ENCODE results near the gene PDZD2. TPM values are rescaled to one million over a fixed set of nuclear protein-coding genes. Genes with fewer than 3 reads are reported as not detected.

PDZD2 gene
- total RNA-seq, 1 donor from 2014 or later = 14.7 TPM

DNA sequence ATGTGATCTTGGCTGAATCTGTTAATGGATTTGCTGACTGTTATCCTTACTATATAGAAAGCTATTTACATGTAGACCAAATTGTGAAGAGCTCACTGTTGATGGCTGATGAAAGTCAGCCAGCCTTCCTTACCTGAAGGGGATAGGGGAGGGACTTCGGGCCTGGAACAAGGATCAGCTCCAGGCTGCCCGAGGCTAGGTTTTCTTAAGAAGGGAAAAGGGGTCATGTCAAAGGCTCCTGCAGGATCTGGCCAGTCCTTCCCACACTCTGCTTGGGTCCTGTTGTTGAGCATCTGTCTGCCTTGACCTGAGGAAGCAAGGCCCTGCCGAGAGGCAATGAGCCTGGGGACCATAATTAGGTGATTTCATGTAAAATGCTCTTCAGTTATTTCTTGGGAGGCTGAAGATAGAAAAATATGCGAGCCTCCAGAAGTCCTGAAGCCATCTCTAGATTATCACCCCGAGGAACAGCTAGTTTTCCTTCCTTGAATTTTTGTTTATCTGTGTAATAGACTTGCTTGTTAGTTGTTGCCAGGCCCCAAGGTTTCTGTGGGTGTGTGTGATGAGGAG is 261.4 kb downstream of the PDZD2 start:
- FAIRE-seq = no peak
- DNase-seq (ENCODE audit: low spot score in 2 of 2) = no peak

DNA sequence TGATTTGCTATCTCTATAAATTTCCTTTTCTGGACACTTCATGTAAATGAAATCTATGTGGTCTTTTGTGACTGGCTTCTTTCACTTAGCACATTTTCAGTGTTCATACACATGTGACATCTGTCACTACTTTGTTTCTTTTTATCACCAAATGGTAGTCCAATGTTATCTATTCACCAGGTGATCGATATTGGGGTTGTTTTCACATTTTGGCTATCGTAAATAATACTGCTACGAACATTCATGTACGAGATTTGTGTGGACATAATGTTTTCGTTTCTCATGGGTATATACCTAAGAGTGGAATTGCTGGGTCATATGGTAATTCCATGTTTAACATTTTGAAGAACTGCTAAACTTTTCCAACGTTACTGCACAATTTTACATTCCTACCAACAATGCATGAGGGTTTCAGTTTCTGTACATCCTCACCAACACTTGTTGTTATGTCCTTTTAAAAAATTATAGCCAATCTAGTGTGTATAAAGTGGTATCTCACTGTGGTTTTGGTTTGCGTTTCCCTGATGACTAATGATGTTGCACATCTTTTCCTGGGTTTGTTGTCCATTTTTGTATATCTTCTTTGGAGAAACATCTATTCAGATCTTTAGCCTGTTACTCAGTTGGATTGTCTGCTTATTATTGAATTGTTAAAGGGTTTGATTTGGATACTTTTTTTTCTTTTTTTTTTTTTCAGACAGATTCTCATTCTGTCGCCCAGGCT is 263.0 kb downstream of the PDZD2 start:
- FAIRE-seq (no peak), DNase-seq (ENCODE audit: low spot score in 2 of 2) (no peak)

DNA sequence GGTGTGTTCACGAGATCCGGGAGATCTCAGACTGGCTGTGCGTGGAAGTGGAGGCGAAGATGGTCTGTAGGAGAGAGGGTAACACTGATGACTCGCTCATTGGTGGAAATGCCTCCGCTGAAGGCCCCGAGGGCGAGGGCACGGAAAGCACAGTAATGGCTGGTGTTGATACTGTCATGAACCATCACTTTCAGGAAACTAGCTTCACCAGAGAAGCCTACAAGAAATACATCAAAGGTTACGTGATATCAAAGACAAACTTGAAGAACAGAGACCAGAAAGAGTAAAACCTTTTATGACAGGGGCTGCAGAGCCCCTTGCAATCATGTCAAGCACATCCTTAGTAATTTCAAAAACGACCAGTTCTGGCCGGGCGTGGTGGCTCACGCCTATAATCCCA is 269.5 kb downstream of the PDZD2 start:
- DNase-seq (ENCODE audit: low spot score in 2 of 2) = no peak

DNA sequence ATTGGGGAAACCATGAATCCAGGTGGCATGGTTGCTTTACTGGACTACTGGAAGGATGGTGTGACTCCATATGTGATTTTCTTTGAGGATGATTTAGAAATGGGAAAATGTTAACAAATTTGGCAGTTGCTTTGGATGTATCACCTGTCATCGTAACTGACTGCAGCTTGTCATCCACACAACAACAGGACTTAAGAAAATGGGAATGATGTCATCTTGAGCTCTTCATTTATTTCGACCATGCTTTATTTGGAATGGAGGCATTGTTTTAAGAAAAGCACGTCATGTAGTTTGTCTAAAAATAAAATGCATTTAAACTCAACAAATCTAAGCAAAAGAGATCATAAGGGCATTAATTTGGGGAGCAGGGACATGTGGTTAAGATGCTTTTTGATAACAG is 270.1 kb downstream of the PDZD2 start:
- no peak for DNase-seq (ENCODE audit: low spot score in 2 of 2)

More for the DNA sequence above, 269.5 kb downstream of the PDZD2 start:
- no peak for FAIRE-seq

DNA sequence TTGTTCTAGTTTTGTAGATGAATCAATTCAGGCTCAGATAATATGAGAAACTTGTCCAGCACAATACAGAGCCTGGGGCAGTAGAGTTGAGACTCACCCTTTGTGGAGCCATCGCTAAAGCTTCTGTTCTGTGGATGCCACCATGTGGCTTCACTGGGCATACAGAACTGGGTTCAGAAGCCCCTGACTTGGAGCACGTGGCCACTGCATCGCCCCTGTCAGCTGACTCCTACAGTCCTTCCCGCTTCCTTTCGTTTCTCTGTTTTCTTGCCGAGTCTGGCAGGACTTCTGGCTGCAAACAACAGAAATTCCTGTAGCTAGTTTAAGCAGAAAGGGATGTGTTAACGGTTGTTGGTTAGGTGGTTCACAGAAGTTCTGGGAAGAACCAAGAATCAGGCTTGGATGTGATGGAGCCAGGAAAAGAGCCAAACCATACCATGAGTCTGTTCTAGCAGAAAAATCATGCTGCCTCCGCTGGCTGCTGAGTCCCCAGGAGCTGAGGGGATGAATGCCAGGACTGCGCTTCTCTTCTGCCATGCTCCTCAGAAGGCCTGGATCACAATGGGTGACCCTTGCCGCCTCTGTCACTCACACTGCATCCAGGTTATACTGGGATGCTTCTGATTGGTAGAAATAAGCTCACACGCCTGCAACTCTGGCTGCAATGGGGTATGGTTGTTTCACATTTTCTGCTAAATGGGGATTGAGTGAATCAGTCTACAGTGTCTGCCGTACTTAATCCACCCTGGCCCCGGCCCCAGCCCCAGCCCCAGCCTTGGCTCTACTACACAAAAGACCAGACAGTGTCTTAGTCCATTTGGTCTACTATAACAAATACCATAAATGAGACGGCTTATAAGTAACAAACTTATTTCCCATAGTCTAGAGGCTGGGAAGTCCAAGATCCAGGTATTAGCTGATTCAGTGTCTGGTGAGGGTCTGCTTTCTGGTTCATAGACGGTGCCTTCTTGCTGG is 272.6 kb downstream of the PDZD2 start:
- FAIRE-seq = peak; percentile 40
- DNase-seq (ENCODE audit: low spot score in 2 of 2) = peak; percentile 41 to 47

More for the DNA sequence above, 270.1 kb downstream of the PDZD2 start:
- FAIRE-seq = no peak

DNA sequence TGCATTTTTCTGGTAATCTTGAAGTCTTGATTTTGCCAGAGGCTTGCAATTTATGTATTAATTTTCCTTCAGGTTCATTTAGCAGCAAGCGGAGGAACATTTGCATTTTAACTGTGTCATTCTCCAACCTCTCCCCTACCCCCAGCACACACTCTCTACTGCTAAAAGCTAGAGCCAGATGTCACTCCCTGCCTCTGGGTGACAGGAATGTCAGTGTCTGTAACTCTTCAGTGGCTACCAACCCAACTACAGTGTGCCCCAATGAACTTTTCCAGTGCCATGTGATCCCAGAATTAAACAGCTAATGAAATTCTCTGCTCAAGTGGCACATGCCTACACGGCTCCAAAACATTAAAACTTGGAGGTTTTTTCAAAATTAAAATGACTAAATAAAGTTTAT is 274.9 kb downstream of the PDZD2 start:
- DNase-seq (ENCODE audit: low spot score in 2 of 2) (no peak), FAIRE-seq (no peak)

DNA sequence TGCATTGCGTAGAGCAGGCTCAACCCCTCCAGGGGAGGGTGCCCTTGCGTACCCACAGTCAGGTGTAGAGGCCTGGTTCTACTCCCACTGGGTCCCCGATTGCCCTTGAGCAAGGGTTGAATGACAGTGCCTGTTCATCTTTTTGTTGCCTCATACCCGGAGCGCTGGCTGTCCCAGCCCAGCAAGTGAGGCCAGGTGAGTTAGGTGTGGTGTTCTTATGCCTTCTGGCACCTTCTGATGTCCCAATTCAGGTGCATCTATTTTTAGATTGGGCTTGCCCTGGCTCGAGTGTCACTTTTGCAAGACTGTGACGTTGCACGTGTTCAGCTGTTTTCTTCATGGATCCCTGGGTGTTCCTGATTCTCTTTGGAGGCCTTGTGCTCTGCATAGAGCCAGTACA is 277.4 kb downstream of the PDZD2 start:
- no peak for DNase-seq (ENCODE audit: low spot score in 2 of 2)
- FAIRE-seq = no peak

DNA sequence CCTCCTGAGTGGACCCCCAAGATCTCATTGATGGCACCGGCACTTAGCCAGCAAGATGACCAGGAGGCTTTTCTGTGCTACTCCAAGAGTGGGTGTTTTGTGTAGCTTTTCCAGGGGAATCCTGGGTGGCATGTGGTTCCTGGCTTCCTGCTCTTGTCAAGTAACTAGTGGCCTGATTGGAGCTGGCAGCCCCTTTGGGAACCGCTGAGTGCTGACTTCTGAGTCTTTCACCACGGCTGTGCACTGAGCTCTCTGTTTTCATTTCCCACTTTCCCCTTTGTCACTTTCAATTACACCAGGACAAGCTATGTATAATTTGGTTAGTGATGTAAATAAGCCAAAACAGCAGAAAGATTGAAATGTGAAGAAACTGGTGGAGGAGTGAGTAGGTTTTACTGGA is 279.8 kb downstream of the PDZD2 start:
- FAIRE-seq (no peak), DNase-seq (ENCODE audit: low spot score in 2 of 2) (no peak)

DNA sequence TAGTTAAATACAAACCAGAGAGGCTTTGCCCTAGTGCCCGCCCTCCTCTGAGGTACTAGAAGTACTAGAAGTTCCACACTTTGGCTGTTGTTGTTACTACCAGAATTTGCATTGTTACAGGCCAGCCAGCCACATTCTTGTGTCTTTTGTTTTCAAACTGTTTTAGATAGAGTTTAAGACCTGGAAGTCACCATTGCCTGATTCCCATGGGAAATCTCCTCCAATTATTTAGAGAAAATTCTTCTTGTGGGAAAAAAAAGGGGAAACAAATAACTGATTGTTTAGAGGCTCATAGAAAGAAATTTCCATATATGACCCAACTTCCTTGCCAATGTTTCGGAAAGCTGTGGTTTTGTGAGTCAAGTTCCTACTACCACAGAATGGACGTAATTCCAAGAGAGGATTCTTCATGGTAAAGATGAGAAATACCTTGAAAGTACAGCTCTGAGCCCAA is 282.9 kb downstream of the PDZD2 start:
- FAIRE-seq = no peak

DNA sequence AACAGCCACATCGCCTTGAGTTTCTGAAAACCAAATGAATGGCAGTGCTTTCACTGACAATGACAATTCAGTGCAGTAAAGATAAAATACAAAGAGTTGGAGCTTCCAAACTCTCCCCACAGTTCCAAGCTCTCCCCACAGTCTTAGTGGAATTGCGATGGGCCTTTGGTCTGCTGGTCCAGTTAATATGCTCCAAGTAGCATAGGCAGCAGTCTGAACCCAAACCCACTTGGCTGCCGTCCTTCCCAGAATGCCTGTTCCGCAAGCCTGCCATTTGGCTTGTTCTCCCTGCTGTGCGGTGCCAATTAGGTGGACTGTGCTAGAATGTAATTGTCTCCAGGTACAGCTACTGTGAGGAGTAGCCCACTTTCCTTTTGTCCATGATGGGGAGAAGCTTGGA is 285.1 kb downstream of the PDZD2 start:
- no peak for FAIRE-seq
- no peak for DNase-seq (ENCODE audit: low spot score in 2 of 2)

More for the DNA sequence above, 282.9 kb downstream of the PDZD2 start:
- DNase-seq (ENCODE audit: low spot score in 2 of 2) = no peak

DNA sequence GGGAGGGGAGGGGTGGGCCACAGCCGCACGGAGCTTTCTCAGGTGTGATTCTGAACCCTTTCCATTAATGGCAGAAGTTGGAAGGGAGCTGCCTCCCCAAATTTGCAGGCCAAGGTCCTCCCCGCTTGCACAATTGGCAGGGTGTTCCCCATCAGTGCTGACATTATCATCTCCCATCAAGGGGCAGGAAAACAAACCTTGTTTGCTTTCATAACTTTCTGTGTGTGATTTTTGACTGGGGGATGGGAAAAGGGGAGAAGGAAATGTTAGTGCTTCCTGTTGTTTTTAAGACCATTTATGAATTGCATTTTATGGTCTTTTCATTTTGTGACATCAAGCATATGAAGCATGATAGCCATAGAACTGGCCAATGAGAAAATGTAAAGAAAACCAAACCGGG is 292.9 kb downstream of the PDZD2 start:
- DNase-seq (ENCODE audit: low spot score in 2 of 2) (no peak), FAIRE-seq (no peak)

DNA sequence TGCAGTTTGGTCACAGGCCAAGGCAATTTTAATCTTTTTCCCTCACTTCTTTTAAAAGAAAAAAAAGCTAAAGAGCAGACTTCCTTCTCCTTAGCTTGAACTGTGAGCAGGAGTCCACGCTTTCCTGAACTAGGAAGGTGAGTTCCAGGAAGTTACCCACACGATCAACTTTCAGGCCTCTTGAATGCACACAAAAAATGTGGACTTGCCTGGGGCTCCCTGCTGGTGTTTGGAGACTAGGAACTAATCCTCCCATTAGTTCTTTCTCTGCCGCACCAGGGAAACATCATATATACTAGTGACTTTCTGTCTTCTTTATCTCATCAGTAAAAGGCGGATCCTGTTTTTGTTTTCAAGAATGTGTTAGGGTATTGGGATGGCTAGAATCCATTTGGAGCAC is 295.2 kb downstream of the PDZD2 start:
- FAIRE-seq = no peak
- DNase-seq (ENCODE audit: low spot score in 2 of 2) = no peak

DNA sequence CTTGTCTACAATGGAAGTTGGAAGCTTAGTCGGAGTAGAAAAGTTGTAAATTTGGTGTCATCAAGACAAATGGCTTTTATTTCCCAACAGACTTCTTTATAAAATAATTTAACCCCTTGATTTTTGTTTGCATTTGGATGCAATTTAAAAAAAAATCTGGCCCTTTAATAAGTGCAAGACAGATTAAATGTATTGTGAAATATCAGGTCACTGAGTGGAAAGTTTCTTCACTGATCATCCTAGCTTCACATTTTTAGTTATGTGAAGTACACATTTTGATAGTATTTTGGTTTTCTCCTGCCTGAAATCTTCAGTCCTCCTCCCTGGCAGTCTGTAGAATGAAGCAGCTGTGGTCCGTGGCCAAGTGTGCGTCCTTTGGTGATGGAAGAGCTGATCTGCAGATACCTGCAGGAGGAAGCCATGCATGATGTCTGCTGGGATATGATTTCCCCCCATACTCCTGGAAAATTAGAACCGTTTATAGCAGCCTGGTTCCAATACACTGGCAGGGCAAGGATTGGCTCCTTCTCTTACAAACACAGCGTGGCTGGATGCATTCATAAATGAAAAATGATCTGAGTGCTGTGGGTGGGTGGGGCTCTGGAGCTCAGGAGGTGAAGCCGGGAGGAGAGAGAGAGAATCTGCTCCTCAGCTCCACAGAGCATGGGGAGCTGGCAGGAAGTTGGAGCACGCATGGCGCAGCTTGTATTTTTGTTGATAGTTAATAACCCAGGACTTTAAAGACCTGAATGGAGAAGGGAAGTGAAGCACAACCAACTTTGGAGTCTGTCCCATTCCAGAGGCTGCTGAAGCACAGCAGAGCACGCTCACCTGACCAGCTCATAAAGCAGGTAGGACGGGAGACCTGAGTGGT is 296.8 kb downstream of the PDZD2 start:
- DNase-seq (ENCODE audit: low spot score in 2 of 2) = no peak
- no peak for FAIRE-seq

DNA sequence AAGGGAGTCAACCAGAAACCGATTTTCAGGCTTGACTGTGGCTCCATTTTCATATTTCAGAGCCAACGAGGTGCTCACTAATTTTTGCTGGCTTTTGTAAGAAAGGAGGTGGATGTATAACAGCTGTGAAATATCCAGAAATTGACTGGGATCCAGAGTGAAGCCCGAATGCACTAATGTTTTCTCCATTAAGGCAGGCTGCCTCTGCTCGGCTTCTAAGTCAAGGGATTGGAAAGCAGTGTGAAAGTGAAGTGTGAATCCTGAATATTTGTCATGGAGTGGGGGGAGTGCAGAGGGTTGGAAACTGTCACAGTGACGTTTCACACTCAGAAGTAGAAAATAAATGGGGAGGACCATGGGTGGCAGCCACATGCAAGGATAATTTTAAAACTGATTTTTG is 297.8 kb downstream of the PDZD2 start:
- FAIRE-seq (no peak), DNase-seq (ENCODE audit: low spot score in 2 of 2) (no peak)

DNA sequence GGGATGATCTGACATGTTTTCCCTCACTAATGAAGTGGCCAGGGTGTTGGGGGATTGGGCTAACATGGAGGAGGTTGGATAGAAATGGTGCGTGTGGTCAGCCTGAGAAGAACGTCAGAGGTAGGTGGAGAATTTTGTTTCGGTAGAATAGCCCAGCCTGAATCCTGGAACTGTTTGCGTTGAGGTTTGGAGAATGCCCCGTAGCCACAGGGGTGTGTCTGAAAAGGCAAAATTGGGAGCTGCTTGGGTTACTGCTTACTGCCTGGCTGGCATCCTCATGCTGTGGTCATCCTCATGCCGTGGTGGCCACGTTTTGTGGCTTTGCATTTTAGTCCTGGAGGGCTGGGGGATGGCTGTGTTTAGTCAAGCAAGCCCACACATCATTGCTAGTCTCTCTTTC is 298.3 kb downstream of the PDZD2 start:
- FAIRE-seq = no peak
- DNase-seq (ENCODE audit: low spot score in 2 of 2) = no peak

DNA sequence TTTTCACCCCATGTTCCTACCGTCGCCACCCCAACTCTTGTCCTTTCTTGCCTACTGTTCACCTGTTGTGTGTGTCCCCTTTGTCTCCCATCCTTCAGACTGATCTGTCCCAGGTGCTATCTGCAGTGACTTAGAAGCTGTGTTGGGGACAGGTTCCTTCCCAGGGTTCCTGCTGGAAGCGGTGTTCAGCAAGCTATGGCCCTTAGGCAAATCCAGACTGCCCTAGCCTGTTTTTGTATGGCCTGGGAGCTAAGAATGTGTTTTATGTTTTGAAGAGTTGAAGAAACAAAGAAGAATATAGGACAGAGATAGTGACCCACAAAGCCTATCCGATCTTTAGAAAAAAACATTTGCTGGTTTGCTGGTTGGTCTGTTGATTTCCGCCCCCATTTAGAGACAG is 298.8 kb downstream of the PDZD2 start:
- no peak for FAIRE-seq
- no peak for DNase-seq (ENCODE audit: low spot score in 2 of 2)

DNA sequence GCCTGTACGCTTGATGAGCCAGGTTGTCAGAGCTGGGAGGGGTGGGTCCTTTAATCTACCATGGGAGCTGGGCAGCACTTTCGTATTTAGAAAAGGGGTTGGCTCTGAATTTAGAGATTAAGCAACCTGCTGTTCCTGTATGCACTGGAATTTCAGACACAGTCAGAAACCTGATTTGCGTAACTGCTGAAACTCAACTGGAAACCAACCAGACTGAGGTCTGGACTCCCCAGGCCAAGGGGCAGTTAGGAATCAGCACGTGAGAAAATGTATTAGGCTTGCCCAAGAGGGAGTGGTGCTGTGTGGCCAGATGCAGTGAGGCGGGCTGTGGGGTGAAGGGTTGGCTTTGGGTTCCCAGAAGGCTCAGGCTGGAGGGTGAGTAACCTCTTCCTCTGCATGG is 300.2 kb downstream of the PDZD2 start:
- DNase-seq (ENCODE audit: low spot score in 2 of 2) (no peak), FAIRE-seq (no peak)

DNA sequence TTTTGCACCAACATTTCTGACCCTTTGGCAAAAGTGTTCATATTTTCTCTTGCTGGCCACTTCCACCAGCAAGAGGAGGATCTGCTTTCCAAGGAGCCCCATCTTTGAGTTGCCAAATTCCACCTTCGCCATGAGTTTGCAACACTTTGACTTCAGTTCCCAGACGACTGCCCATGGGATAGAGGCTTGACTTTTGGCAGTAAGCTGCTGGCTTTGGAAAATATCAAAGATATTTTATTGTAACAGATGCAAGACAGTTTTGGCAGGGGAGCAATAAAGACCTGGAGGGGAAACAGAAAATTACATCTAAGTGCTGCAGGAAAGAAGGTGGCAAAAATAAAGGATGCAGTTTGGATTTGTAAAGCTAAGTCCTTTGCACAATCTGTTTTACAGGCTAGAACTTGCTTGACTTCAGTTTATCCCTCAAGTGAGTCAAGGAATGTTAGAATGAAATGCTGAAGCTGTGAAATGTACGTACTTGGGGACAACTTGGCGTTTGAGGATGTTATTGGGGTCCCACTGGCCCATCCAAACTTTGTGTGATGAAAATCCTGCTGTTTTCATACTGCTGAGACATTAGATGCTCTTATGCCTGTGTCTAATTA is 302.3 kb downstream of the PDZD2 start:
- DNase-seq (ENCODE audit: low spot score in 2 of 2) = no peak
- FAIRE-seq = no peak

DNA sequence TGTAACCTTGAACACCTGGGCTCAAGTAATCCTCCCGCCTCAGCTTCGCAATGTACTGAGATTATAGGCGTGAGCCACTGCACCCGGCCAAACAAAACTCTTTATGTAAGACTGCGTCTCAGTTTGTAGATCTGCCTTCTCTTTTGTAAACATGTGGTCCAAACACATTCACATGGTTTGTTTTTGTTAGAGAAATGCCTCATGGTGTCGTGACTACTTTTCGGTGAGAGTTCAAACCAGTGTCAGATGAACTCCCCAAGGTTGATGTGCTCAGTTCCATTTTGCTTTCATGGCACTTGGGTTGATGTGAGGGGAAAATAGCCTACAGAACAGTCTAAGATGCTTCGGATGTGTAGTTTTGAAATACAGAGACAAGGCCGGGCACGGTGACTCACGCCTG is 303.6 kb downstream of the PDZD2 start:
- FAIRE-seq = no peak

More for the DNA sequence above, 303.6 kb downstream of the PDZD2 start:
- DNase-seq (ENCODE audit: low spot score in 2 of 2) = no peak

All from frontal cortex (tissue), 4 donors.